Measurements from ENCODE around the gene CXCR4.
"Not testable (repeated sequence)": the region's sequence is repeated elsewhere in the genome, so short reads cannot be mapped to it uniquely, and the experiment has no call there.

The CXCR4 gene

GRCh38 chr2:136114382-136114781, 3.6 kb downstream of the CXCR4 start:
- DNase-seq (ENCODE audit: low read depth) = no peak

DNA sequence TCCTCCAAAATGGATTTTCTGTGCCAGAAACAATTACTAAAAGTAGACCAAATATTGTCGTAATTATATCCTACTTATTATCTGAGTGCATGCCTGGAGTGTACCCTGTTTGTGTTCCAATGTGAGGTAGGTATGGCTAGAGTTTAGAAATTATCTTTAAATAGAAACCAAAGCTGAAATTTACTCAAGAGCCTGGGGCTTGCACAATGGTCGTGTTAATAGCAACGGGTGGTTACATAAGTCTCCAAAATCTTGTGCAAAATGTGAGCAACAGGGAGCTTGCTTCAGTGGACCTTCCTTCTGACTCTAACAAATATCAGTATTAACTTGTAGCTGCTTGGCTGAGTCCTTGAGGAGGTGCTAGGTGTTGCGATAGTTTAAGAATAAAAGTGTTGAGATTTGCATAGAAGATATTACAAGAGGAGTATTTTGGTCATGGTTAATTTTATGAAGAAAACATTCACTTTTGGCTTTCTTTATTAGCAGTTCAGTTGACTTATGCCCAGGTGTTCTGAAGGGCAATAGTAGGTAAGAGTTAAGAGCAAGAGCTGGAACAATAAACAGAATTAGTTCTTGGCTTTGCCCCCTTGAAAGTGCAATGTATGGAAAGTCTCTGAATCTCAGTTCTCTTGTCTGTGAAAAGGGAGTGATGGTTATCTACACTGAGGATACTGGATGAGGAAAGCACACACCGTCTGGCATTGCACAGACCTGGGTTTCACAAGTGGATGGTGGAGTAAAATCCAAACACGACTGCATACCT, 4.6 kb downstream of the CXCR4 start:
- DNase-seq (ENCODE audit: low read depth) = no peak

DNA sequence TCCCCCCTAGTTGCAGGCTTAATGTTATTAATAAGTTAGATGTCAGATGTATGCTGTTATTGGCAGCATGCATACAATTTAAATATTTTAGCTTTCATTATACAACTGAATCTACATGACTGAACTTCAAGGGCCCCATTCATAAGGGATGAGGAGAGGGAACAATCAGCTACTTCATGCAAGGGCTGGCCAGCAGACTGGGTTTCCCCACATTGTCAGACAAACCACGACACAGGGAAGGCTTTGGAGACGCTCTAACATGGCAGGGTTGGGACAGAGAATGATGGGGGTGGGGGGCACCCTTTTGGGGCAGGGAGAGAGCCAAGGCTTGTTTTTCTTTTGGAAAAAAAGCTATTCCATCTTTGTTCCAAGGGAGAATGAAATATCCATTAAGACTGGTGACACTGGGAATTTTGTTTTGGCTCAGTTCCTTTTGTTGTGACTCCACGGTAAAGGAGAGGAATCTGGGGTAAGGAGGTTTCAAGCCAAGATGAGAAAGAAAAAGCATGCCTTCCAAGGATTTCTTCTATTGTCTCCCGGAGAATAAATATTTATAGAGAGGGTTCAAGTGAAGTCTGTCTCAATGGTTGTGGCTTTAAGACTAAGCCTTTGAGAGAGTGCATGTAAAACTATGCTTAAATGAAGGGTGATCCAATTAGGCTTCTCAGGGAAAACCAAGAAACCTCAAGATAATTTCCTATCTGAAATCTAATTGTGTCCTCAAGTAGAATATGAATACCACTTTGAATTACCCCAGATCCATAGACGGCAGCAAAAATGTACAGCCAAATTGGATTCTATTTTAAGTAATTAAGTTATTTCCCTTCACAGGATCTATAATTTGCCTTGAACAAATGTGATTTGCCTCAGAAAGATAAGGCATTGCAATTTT, 5.4 kb downstream of the CXCR4 start:
- DNase-seq (ENCODE audit: low read depth) = no peak

- no peak for DNase-seq (ENCODE audit: low read depth)
Measured at GRCh38 chr2:136111711-136112110, 6.2 kb downstream of the CXCR4 start.

- no peak for DNase-seq (ENCODE audit: low read depth)
Measured at GRCh38 chr2:136110526-136110925, 7.4 kb downstream of the CXCR4 start.

- DNase-seq (ENCODE audit: low read depth) = no peak
Measured at GRCh38 chr2:136108463-136108862, 9.5 kb downstream of the CXCR4 start.

DNA sequence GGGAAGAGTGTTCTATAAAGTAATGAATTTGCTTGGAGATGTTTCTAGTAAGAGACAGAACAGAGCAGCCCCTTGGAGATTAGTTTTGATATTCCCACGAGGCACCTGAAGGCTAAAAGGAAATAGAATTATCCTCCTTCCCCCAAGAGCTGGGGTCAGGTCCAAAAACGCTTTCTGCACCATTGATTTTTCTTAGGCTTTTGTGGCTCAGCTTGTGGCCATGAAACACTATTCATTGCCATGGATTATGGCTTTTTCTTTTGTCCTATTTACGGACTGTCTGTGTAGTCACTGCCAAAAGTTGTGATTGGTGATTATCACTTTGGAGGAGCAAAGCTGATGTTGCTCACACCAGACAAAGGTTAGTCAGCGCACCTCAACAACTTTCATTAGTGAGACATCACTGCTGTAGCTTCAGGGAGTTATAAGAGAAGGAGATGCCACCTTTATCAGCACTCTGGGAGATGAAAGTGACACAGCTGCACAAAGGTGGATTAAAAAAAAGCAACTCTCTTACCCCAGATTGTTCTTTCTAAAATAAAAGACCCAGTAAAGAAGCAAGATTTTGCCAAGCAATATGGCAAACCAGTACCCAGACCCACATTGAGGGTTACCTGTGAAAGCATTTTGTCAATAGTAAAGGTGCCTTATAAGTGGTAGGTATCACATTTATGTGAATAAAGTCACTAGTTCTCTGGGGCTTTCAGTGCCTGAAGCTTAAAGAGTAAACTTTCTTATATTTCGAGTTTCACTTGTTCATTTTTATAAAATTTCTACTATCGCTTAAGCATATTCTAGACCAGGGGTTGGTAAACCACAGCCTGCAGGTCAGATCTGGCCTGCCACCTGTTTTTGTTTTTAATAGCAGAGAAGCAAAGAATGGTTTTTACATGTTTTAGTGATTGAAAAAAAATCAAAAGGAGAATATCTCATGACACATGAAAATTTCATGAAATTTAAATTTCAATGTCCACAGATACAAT, 10.6 kb downstream of the CXCR4 start:
- no peak for DNase-seq (ENCODE audit: low read depth)

GRCh38 chr2:136106505-136106904, 11.4 kb downstream of the CXCR4 start:
- DNase-seq (ENCODE audit: low read depth) = no peak

GRCh38 chr2:136104977-136105376, 13.0 kb downstream of the CXCR4 start:
- no peak for DNase-seq (ENCODE audit: low read depth)

DNA sequence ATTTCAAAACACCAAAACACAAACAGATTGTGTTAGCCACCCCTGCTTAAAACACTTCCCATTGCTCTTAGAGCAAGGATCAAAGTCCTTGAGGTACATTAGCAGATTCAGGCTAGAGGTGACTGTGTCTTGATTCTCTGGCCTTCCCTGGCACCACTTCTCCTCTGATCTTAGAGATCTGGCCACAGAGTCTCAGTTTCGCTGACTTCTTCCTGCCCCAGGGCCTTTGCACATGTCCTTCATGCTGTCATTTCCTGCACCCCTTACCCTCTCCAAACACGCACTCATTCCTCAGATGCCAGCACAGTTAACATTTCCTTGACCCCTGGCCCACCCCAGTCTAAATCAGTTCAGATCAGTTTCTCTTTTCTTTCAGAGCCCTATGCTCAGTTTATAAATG, 16.9 kb downstream of the CXCR4 start:
- no peak for DNase-seq (ENCODE audit: low read depth)

- no peak for DNase-seq (ENCODE audit: low read depth)
Measured at GRCh38 chr2:136098441-136098840, 19.5 kb downstream of the CXCR4 start.

DNA sequence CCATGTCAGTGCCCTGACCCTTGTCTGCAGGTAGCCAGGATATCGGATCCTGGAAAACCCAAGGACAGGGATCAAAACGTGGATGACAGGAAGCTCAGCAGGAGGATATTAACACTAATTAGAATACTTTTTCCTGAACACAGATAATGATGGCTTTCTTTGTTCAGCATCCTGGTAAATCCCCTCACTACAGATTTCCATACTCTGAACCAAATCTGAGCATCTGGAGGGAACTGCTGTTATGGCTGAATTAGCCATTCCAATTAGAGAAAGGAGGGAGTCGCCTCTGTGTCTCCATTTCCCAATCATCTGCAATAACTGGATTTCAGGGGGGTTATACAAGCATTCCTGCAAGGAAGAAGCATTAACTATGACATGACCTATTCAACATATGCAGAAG, 24.4 kb downstream of the CXCR4 start:
- DNase-seq (ENCODE audit: low read depth) = no peak

DNA sequence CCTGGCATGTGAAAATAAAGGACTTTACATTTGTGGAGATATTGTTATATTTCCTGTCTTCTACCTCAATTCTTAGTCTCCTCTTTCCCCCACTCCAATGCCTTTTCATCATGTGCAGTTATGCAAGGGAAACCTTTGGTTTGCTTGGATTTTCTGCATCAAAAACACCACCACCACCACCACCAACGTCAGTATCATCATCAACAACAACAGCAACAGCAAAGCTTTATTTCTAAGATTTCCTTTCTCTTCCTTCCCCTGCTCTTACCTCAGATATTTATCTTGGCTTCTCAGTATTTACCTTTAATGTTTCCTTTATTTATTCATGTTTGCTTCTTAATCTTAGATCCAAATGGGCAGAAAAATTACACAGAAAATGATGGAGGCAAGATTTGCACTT, 26.1 kb downstream of the CXCR4 start:
- no peak for DNase-seq (ENCODE audit: low read depth)

DNA sequence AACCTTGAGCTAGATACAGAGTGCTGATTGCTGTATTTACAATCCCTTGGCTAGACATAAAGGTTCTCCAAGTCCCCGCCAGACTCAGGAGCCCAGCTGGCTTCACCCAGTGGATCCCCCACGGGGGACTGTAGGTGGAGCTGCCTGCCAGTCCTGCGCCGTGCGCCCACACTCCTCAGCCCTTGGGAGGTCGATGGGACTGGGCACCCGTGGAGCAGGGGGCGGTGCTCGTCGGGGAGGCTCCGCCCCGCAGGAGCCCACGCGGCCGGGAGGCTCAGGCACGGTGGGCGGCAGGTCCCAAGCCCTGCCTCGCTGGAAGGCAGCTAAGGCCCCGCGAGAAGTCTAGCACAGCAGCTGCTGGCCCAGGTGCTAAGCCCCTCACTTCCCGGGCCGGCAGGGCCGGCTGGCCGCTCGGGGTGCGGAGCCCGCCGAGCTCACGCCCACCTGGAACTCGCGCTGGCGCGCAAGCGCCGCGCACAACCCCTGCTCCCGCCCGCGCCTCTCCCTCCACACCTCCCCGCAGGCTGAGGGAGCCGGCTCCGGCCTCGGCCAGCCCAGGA, 30.0 kb downstream of the CXCR4 start:
- DNase-seq (ENCODE audit: low read depth) = not testable (repeated sequence)

DNA sequence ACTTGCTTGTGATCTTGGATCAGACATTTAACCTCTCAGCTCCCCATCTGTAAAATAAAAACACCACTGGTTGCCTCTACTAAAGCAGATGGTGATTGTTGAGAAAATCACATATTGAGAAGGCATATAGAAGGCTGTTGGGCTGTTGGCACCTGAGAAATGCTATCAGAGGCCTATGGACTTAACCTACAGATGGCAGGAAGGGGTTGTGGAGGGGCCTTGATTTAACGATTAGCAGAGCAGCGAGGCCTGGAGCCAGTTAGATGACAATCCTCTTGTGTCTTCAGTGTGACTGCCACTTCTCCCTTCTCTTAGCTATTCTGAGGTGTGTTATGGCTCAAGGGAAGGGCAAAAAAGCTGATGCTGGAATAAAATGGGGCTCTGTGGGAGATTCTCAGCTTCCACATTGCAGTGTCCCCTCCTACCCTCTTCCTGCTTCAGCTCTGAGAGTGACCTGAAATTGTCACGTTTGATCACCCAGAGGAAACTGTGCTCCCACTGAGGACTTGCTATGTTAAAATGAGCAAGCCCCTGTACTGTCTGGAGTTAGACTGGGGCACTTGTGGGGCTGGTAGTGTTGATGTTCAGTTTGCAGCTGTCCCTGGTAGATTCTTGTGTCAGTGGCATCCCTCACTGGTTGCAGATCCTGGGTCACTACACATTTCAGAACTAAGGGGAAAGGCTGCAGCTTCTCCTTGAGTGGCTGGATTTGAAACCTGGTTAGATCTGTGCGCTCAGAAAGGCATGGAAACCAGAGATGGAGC, 31.5 kb downstream of the CXCR4 start:
- no peak for DNase-seq (ENCODE audit: low read depth)

DNA sequence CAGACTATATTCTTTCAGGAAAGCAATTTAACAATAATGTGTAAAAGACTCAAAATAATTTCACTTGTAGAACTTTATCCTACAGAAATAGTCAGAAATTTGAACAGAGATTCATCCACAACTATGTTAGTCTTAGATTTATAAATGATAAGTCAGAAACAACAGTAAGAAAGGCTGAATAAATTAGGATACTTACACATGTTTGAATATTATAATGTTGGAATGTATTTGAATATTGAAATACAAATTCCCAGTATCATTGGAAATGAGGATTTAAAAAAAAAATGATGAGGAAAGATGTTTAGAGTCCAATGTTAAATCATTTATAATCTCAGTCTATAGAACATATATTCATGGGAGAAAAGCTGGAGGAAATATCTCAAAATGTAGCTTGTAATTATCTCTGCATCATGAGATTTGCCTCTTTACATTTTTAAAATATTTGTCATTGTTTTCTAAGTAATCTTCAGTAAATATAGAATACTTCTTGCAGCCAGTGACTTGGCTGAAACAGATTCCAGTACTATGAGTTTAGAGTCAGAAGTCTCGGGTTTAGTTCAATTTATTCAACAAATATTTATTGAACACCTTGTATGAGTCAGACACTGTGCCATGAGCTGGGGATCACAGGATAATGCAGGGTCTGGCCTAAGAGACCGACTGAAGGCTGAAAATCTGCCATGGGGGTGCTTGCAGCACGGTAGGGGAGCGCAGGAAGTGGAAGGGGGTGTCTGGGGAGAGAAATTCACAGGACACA, 32.3 kb downstream of the CXCR4 start:
- no peak for DNase-seq (ENCODE audit: low read depth)

DNA sequence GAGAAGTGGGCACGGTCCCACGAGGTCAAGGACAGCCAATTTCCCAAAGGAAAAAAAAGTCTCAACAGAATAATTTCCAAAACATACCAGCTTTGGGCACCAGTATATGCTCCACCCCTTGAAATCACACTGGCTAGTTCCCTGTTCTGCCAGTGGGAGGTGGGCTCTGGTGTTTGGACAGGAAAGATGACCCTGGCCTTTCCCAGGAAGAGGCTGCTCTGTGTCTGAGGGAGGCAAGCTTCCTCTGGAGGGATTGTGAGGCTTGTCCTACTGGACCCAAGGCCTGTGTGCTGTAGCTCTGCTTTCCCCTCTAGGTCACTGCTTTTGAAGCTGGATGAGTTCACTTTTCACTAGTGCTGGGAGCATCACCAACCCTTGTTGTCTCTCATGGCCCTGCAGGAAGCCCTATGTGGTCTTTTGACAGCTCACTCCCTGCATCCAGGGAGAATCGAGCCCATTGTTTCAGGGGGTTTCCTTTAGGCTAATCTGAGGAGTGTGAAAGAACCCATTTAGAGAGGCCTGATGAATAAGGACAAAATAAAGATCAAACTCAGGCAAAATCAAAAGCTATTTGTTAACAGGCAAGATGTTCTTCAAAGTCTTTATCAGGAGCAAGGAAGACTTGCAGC, 36.3 kb downstream of the CXCR4 start:
- DNase-seq (ENCODE audit: low read depth) = no peak

- DNase-seq (ENCODE audit: low read depth) = no peak
Measured at GRCh38 chr2:136080114-136080513, 37.8 kb downstream of the CXCR4 start.

DNA sequence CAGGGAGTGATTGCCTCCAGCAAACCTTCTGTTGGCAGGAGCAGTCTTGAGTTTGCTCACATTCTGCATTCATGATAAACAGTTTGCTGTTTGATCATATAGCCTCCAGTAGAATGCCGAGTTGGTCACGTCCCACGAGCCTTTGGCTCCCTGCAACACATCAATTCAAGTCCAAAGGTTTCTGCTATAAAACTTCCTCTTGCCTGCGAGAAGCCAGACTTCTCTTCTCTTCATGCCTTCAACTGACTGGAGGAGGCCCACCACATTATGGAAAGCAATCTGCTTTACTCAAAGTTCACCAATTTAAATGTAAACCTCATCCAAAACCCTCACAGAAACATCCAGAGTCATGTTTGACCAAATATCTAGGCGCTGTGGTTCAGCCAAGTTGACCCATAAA, 40.8 kb downstream of the CXCR4 start:
- no peak for DNase-seq (ENCODE audit: low read depth)

- no peak for DNase-seq (ENCODE audit: low read depth)
Measured at GRCh38 chr2:136075476-136075875, 42.5 kb downstream of the CXCR4 start.
